SIG-M5 treated with dmso at 0.1 percent for 504 hours (cell line): Measurements from ENCODE around the gene RELL1.

ENCODE experiments used
- DNase-seq: peaks from one replicate; lab custom pipeline; 2025; ENCODE audit not compliant: unreplicated experiment; lab: John Stamatoyannopoulos, UW

The RELL1 gene

GRCh38 chr4:37603711-37604110, 82.5 kb downstream of the RELL1 start:
- no peak for DNase-seq

GRCh38 chr4:37603070-37603468, 83.1 kb downstream of the RELL1 start:
- DNase-seq = peak; percentile 36

GRCh38 chr4:37602454-37603069, 83.6 kb downstream of the RELL1 start:
- DNase-seq = no peak

GRCh38 chr4:37601531-37601930, 84.6 kb downstream of the RELL1 start:
- DNase-seq = peak; percentile 82

GRCh38 chr4:37599092-37599790, 86.9 kb downstream of the RELL1 start:
- DNase-seq = no peak

GRCh38 chr4:37597034-37597433, 89.1 kb downstream of the RELL1 start:
- DNase-seq = no peak

GRCh38 chr4:37595875-37596680, 90.1 kb downstream of the RELL1 start:
- no peak for DNase-seq

- peak; percentile 21 for DNase-seq
These were observed 92.1 kb downstream of the RELL1 start for GRCh38 chr4:37594099-37594498.

- no peak for DNase-seq
These were observed 94.8 kb downstream of the RELL1 start for GRCh38 chr4:37591349-37591748.

GRCh38 chr4:37590016-37590415, 96.2 kb downstream of the RELL1 start:
- no peak for DNase-seq

GRCh38 chr4:37588150-37588549, 98.0 kb downstream of the RELL1 start:
- no peak for DNase-seq

- no peak for DNase-seq
These were observed 100.0 kb downstream of the RELL1 start for GRCh38 chr4:37586194-37586593.

GRCh38 chr4:37584493-37585060, 101.6 kb downstream of the RELL1 start:
- DNase-seq = no peak

- DNase-seq = no peak
These were observed 102.1 kb downstream of the RELL1 start for GRCh38 chr4:37584071-37584470.

- DNase-seq = no peak
These were observed 112.6 kb downstream of the RELL1 start for GRCh38 chr4:37573566-37573965.

GRCh38 chr4:37568489-37568888, 117.7 kb downstream of the RELL1 start:
- DNase-seq = no peak

- DNase-seq = no peak
These were observed 118.3 kb downstream of the RELL1 start for GRCh38 chr4:37567836-37568235.

GRCh38 chr4:37562592-37562991, 123.6 kb downstream of the RELL1 start:
- no peak for DNase-seq

- DNase-seq = no peak
These were observed 124.4 kb downstream of the RELL1 start for GRCh38 chr4:37561803-37562207.

- no peak for DNase-seq
These were observed 124.9 kb downstream of the RELL1 start for GRCh38 chr4:37561196-37561802.
